Thyroid gland (tissue), 4 donors: ENCODE measurements around the gene DDX24. TPM values are rescaled to one million over a fixed set of nuclear protein-coding genes. Genes with fewer than 3 reads are reported as not detected.

ENCODE experiments used
- DNase-seq, 2 donors: peaks; one replicate each; pipeline ENCODE4 v3.0.0-alpha.2; 2019
- H3K27ac ChIP-seq, 3 donors: fragments of 200-600 bp; sonication (generic); 1 replicate in 2 of 3; 2 replicates in 1 of 3; pipeline ENCODE4 v1.5.1; 2016 to 2019; ENCODE audit warnings: mild to moderate bottlenecking in 1 of 3, moderate library complexity in 1 of 3
- H3K27me3 ChIP-seq: fragments of 200-600 bp; sonication (generic); one replicate; pipeline ENCODE4 v1.5.1; 2019
- H3K36me3 ChIP-seq, 2 donors: fragments of 200-600 bp; sonication (generic); one replicate each; pipeline ENCODE4 v1.5.1; 2016 to 2019
- H3K4me1 ChIP-seq, 2 donors: fragments of 200-600 bp; sonication (generic); one replicate each; pipeline ENCODE4 v1.5.1; 2017 to 2019
- H3K4me3 ChIP-seq, 3 donors: fragments of 200-600 bp; sonication (generic); replicated peaks in 1 of 3; 1 replicate in 2 of 3; 2 replicates in 1 of 3; pipeline ENCODE4 v1.5.1; 2016; ENCODE audit warnings: mild to moderate bottlenecking in 1 of 3
- H3K9me3 ChIP-seq: fragments of 200-600 bp; sonication (generic); one replicate; pipeline ENCODE4 v1.5.1; 2017
- POLR2A ChIP-seq, 2 donors: fragments of 450-650 bp; IDR thresholded peaks; one replicate each; pipeline ENCODE4 v1.6.1; 2017; ENCODE audit warnings: antibody characterized with exemption in 2 of 2, mild to moderate bottlenecking in 2 of 2, moderate library complexity in 1 of 2
- WGBS, 2 donors: methylation state at CpG; one replicate each; pipeline ENCODE4 v1.1.5; 2017; 5-methylcytosine and 5-hydroxymethylcytosine counted together
- intact Hi-C: fragments of 100-400 bp; cut with DNase I; formaldehyde crosslinking; loops from one replicate; pipeline ENCODE4 v1.15.1; 2023
- total RNA-seq, 4 donors: library from RNA; depleted of rRNA; stranded (reverse); fragments of >200 nt; gene quantifications; one replicate each; pipeline ENCODE4 v1.2.3, GENCODE V29; 2016
- TF ChIP-seq, protein P1 (sequence below), 6 experiments: fragments of 200-600 bp in 3 of 6; fragments of 450-650 bp in 3 of 6; sonication (generic) in 3 of 6; IDR thresholded peaks; one replicate each; pipeline ENCODE4 v1.5.1; 2016 to 2019; ENCODE audit warnings: antibody characterized with exemption in 6 of 6, mild to moderate bottlenecking in 2 of 6, inconsistent platforms in 1 of 6, moderate library complexity in 1 of 6

DDX24 gene
- total RNA-seq, 4 donors from 2014 or later = 139 to 209 (median 193) TPM

GRCh38 chr14:94003397-94003796 is 77.6 kb downstream of the DDX24 start:
- WGBS, 2 donors = 78 to 90% methylated on average over 4 of the region's 4 CpGs
- Histone ChIP-seq H3K4me1 (peaks cover 0 to 4% of the 10 kb centered on the region in 2 donors), H3K4me3 (no peak overlapping the region), H3K27me3 (no peaks in the 10 kb centered on the region), H3K9me3 (no peaks in the 10 kb centered on the region), H3K36me3 (no peaks in the 10 kb centered on the region), H3K27ac (no peak overlapping the region)
- TF ChIP-seq POLR2A (IDR thresholded peaks at IDR 0.05) = no peak
- TF ChIP-seq, protein P1, sequence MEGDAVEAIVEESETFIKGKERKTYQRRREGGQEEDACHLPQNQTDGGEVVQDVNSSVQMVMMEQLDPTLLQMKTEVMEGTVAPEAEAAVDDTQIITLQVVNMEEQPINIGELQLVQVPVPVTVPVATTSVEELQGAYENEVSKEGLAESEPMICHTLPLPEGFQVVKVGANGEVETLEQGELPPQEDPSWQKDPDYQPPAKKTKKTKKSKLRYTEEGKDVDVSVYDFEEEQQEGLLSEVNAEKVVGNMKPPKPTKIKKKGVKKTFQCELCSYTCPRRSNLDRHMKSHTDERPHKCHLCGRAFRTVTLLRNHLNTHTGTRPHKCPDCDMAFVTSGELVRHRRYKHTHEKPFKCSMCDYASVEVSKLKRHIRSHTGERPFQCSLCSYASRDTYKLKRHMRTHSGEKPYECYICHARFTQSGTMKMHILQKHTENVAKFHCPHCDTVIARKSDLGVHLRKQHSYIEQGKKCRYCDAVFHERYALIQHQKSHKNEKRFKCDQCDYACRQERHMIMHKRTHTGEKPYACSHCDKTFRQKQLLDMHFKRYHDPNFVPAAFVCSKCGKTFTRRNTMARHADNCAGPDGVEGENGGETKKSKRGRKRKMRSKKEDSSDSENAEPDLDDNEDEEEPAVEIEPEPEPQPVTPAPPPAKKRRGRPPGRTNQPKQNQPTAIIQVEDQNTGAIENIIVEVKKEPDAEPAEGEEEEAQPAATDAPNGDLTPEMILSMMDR (IDR thresholded peaks at IDR 0.05) = no peak
- intact Hi-C loops = no loop called here
- DNase-seq = no peak

- peaks cover 0 to 4% of the 10 kb centered on the region in 2 donors for H3K4me1 ChIP-seq
- H3K9me3 ChIP-seq = no peaks in the 10 kb centered on the region
- no peaks in the 10 kb centered on the region for H3K27me3 ChIP-seq
- no peak overlapping the region for H3K27ac ChIP-seq
- no peak for TF ChIP-seq POLR2A (IDR thresholded peaks at IDR 0.05)
- TF ChIP-seq, protein P1 (IDR thresholded peaks at IDR 0.05) = peak; percentile 71 to 99 (median 80)
- no peak overlapping the region for H3K4me3 ChIP-seq
- H3K36me3 ChIP-seq = no peaks in the 10 kb centered on the region
- peak; percentile 35 to 49 for DNase-seq
- 42 to 45% methylated on average over 23 to 26 of the region's 26 CpGs for WGBS, 2 donors
- intact Hi-C loops = loop anchor here (2.0 kb wide), 1 partner anchor 61 kb away; no protein-coding TSS in a partner anchor
Observed at GRCh38 chr14:94001501-94002396, 79.3 kb downstream of the DDX24 start.

DNA sequence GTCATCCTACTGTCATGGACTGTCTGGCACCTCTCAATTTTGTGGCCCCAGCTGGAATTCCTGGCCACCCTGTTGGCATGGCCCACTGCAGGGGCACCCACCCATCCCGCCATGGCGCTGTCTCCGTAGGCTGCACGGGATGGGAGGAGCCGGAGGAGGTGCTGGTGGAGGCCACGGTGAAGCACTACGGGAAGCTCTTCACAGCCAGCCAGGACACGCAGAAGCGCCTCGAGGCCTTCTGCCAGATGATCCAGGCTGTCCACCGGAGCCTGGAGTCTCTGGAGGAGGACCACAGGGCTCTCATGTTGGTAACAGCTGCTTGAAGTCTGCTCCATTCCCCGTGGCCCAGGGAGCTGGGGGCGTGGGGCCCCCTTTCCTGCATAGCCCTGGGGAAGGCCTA is 80.0 kb downstream of the DDX24 start:
- no peak for TF ChIP-seq POLR2A (IDR thresholded peaks at IDR 0.05)
- TF ChIP-seq, protein P1 (IDR thresholded peaks at IDR 0.05) = no peak
- H3K4me3 ChIP-seq = no peak overlapping the region
- WGBS, 2 donors = 71% methylated on average over 11 of the region's 13 CpGs; no CpG with 5 or more reads in 1 of the 2 donors
- H3K36me3 ChIP-seq = no peaks in the 10 kb centered on the region
- H3K9me3 ChIP-seq = no peaks in the 10 kb centered on the region
- intact Hi-C loops = loop anchor here (2.0 kb wide), 1 partner anchor 60 kb away; no protein-coding TSS in a partner anchor
- no peaks in the 10 kb centered on the region for H3K27me3 ChIP-seq
- H3K27ac ChIP-seq = no peak overlapping the region
- peaks cover 0 to 4% of the 10 kb centered on the region in 2 donors for H3K4me1 ChIP-seq
- DNase-seq = no peak

DNA sequence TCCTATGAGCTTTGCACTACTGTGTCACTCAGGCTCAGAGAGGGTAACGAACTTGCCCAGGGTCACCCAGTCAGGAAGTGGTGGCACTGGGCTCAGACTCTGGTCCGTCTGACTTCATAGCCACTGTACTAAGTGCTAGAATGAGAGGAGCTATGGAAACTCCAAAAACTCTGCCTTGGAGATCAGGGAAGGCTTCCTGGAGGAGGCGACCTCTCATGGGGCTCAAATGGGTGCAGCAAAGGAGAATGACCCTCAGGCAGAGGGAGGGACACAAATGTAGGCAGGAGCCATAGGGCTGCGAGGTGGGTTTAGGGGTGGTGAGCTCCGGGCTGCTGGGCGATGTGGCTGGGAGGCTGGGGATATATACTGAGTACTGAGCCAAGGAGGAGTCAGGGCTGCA is 80.7 kb downstream of the DDX24 start:
- Histone ChIP-seq H3K27ac (no peak overlapping the region), H3K9me3 (no peaks in the 10 kb centered on the region), H3K27me3 (no peaks in the 10 kb centered on the region), H3K36me3 (no peaks in the 10 kb centered on the region), H3K4me3 (no peak overlapping the region), H3K4me1 (peaks cover 0 to 4% of the 10 kb centered on the region in 2 donors)
- 89 to 90% methylated on average over 6 of the region's 6 CpGs for WGBS, 2 donors
- TF ChIP-seq, protein P1 (IDR thresholded peaks at IDR 0.05) = no peak
- TF ChIP-seq POLR2A (IDR thresholded peaks at IDR 0.05) = no peak
- DNase-seq = no peak
- intact Hi-C loops = loop anchor here (2.0 kb wide), 1 partner anchor 59 kb away; no protein-coding TSS in a partner anchor

DNA sequence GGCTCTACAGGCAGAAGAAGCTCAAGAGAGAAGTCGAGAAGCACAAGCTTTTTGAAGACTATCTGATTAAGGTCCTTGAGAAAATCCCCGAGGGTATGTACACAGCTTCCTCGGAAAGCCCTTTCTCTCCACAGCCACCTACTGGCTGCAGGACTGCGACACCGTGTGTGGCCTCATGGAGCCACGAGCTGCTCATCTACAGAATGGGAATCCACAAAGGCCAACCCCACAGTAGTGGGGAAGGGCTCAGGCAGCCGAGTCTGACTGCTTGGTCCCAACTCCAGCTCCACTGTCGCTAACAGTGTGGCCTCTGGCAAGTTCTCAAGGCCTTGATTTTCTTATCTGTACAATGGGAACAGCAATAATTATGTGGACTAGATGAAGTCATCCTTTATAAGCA is 81.4 kb downstream of the DDX24 start:
- no peaks in the 10 kb centered on the region for H3K36me3 ChIP-seq
- H3K27me3 ChIP-seq = no peaks in the 10 kb centered on the region
- intact Hi-C loops = no loop called here
- no peaks in the 10 kb centered on the region for H3K9me3 ChIP-seq
- TF ChIP-seq POLR2A (IDR thresholded peaks at IDR 0.05) = no peak
- TF ChIP-seq, protein P1 (IDR thresholded peaks at IDR 0.05) = no peak
- no peak overlapping the region for H3K4me3 ChIP-seq
- DNase-seq = no peak
- peaks cover 0 to 4% of the 10 kb centered on the region in 2 donors for H3K4me1 ChIP-seq
- H3K27ac ChIP-seq = no peak overlapping the region
- 67 to 74% methylated on average over 8 of the region's 8 CpGs for WGBS, 2 donors
